Lower lobe of right lung (tissue), 2 donors: ENCODE results near the gene TRERF1. TPM values are rescaled to one million over a fixed set of nuclear protein-coding genes. Genes with fewer than 3 reads are reported as not detected.

ENCODE experiments used
- ATAC-seq, 2 donors: fragments of 200-7000 bp; cut with Tn5 transposase; one replicate each; pipeline ENCODE4 v1.9.1; 2020 to 2022; ENCODE audit warnings: mild to moderate bottlenecking in 2 of 2, moderate library complexity in 2 of 2
- DNase-seq: peaks from one replicate; pipeline ENCODE4 v3.0.0-alpha.2; 2020
- H3K27ac ChIP-seq: fragments of 200-600 bp; one replicate; pipeline ENCODE4 v1.8.0; 2022
- H3K27me3 ChIP-seq: fragments of 200-600 bp; one replicate; pipeline ENCODE4 v1.8.0; 2022; ENCODE audit warnings: low read depth
- H3K36me3 ChIP-seq: fragments of 200-600 bp; one replicate; pipeline ENCODE4 v1.8.0; 2022; ENCODE audit warnings: mild to moderate bottlenecking
- H3K4me1 ChIP-seq: fragments of 200-600 bp; one replicate; pipeline ENCODE4 v1.8.0; 2022
- H3K4me3 ChIP-seq: fragments of 200-600 bp; one replicate; pipeline ENCODE4 v1.8.0; 2022; ENCODE audit warnings: mild to moderate bottlenecking
- H3K9me3 ChIP-seq: fragments of 200-600 bp; one replicate; pipeline ENCODE4 v1.8.0; 2022
- CTCF ChIP-seq: fragments of 200-600 bp; IDR thresholded peaks from one replicate; pipeline ENCODE4 v1.8.0; 2022; ENCODE audit warnings: antibody characterized with exemption, mild to moderate bottlenecking
- intact Hi-C: fragments of 100-400 bp; cut with DNase I; formaldehyde crosslinking; loops from one replicate; pipeline ENCODE4 v1.11.0; 2022
- total RNA-seq: library from RNA; stranded (reverse); fragmentation: NEBNext Ultra II Directional; extraction: Animal tissue kit (Norgen Biotek cat#: 25700); gene quantifications from one replicate; pipeline ENCODE4 v1.2.1, GENCODE V29; 2021
- donor health status: DM: no; HTN: yes; CAD: no; lungs with severe emphysema.

The TRERF1 gene
- total RNA-seq, 1 donor from 2014 or later, result 5.6 TPM

GRCh38 chr6:42420741-42421140, 31.0 kb downstream of the TRERF1 start:
- H3K9me3 ChIP-seq, result no peaks in the 10 kb centered on the region
- no peaks in the 10 kb centered on the region for H3K27me3 ChIP-seq
- no peak overlapping the region for H3K27ac ChIP-seq
- H3K4me3 ChIP-seq, result no peak overlapping the region
- intact Hi-C loops, result no loop called here
- H3K4me1 ChIP-seq, result no peaks in the 10 kb centered on the region
- DNase-seq, result no peak
- no peak for ATAC-seq
- H3K36me3 ChIP-seq, result no peaks in the 10 kb centered on the region
- TF ChIP-seq CTCF, result no peak

GRCh38 chr6:42419490-42420280, 32.0 kb downstream of the TRERF1 start:
- no peaks in the 10 kb centered on the region for H3K9me3 ChIP-seq
- no peaks in the 10 kb centered on the region for H3K27me3 ChIP-seq
- no peaks in the 10 kb centered on the region for H3K4me1 ChIP-seq
- intact Hi-C loops, result no loop called here
- H3K4me3 ChIP-seq, result no peak overlapping the region
- ATAC-seq (no peak), DNase-seq (no peak)
- no peaks in the 10 kb centered on the region for H3K36me3 ChIP-seq
- no peak for TF ChIP-seq CTCF
- no peak overlapping the region for H3K27ac ChIP-seq

- H3K9me3 ChIP-seq, result no peaks in the 10 kb centered on the region
- no peak for TF ChIP-seq CTCF
- intact Hi-C loops, result no loop called here
- no peaks in the 10 kb centered on the region for H3K27me3 ChIP-seq
- no peak overlapping the region for H3K4me3 ChIP-seq
- ATAC-seq, result no peak
- H3K4me1 ChIP-seq, result no peaks in the 10 kb centered on the region
- no peak overlapping the region for H3K27ac ChIP-seq
- no peaks in the 10 kb centered on the region for H3K36me3 ChIP-seq
- DNase-seq, result no peak
These were observed 33.0 kb downstream of the TRERF1 start for GRCh38 chr6:42418724-42419123.

GRCh38 chr6:42417641-42418112, 34.0 kb downstream of the TRERF1 start:
- intact Hi-C loops, result no loop called here
- H3K36me3 ChIP-seq, result no peaks in the 10 kb centered on the region
- peak; percentile 57 to 59 for ATAC-seq
- H3K9me3 ChIP-seq, result no peaks in the 10 kb centered on the region
- H3K27ac ChIP-seq, result no peak overlapping the region
- no peak for TF ChIP-seq CTCF
- H3K27me3 ChIP-seq, result no peaks in the 10 kb centered on the region
- no peak overlapping the region for H3K4me3 ChIP-seq
- no peaks in the 10 kb centered on the region for H3K4me1 ChIP-seq
- no peak for DNase-seq

- H3K36me3 ChIP-seq, result no peaks in the 10 kb centered on the region
- H3K9me3 ChIP-seq, result no peaks in the 10 kb centered on the region
- ATAC-seq, result no peak
- peaks cover 13% of the 10 kb centered on the region for H3K4me1 ChIP-seq
- H3K27ac ChIP-seq, result no peak overlapping the region
- no peaks in the 10 kb centered on the region for H3K27me3 ChIP-seq
- no peak for TF ChIP-seq CTCF
- H3K4me3 ChIP-seq, result no peak overlapping the region
- intact Hi-C loops, result no loop called here
- no peak for DNase-seq
These were observed 40.3 kb downstream of the TRERF1 start for GRCh38 chr6:42411406-42411805.
